Liver (tissue), 3 donors: Measurements from ENCODE around the gene HTR2A.

Source experiments
- ATF3 ChIP-seq: IDR thresholded peaks from 2 replicates; pipeline ENCODE4 v1.6.1; 2016; ENCODE audit warnings: antibody characterized with exemption
- CTCF ChIP-seq: fragments of 150-350 bp; IDR thresholded peaks from 2 replicates; pipeline ENCODE4 v1.5.1; 2017; ENCODE audit warnings: improper control_type of control experiment, low read depth, low read length; ENCODE audit not compliant: missing input control
- EGR1 ChIP-seq, 2 donors: IDR thresholded peaks; 2 replicates each; pipeline ENCODE4 v1.6.1; 2016 to 2018; ENCODE audit warnings: antibody characterized with exemption in 2 of 2, low read depth in 2 of 2
- JUND ChIP-seq, 2 donors: IDR thresholded peaks; 2 replicates each; pipeline ENCODE4 v1.6.1; 2016; ENCODE audit warnings: antibody characterized with exemption in 2 of 2
- MAX ChIP-seq: IDR thresholded peaks from 2 replicates; pipeline ENCODE4 v1.6.1; 2016; ENCODE audit warnings: antibody characterized with exemption
- RAD21 ChIP-seq, 2 donors: IDR thresholded peaks; 2 replicates each; pipeline ENCODE4 v1.6.1; 2016; ENCODE audit warnings: antibody characterized with exemption in 2 of 2, mild to moderate bottlenecking in 2 of 2
- REST ChIP-seq: IDR thresholded peaks from 2 replicates; pipeline ENCODE4 v1.6.1; 2016; ENCODE audit warnings: antibody characterized with exemption, mild to moderate bottlenecking
- RXRA ChIP-seq, 2 donors: IDR thresholded peaks; 2 replicates each; pipeline ENCODE4 v1.6.1; 2017 to 2018; ENCODE audit warnings: antibody characterized with exemption in 2 of 2, mild to moderate bottlenecking in 1 of 2
- SP1 ChIP-seq: IDR thresholded peaks from 2 replicates; pipeline ENCODE4 v1.6.1; 2018; ENCODE audit warnings: antibody characterized with exemption, mild to moderate bottlenecking
- TAF1 ChIP-seq: conservative IDR thresholded peaks from 2 replicates; pipeline ENCODE4 v1.6.1; 2016; ENCODE audit warnings: antibody characterized with exemption, mild to moderate bottlenecking
- YY1 ChIP-seq: IDR thresholded peaks from 2 replicates; pipeline ENCODE4 v1.6.1; 2016; ENCODE audit warnings: antibody characterized with exemption, mild to moderate bottlenecking
- ZBTB33 ChIP-seq: IDR thresholded peaks from 2 replicates; pipeline ENCODE4 v1.6.1; 2016; ENCODE audit warnings: antibody characterized with exemption
- donor health status: healthy.
- donor health status: healthy.

- no peak for TF ChIP-seq EGR1 (IDR thresholded peaks at IDR 0.05; ENCODE audit: low read depth in 2 of 2)
- TF ChIP-seq CTCF: no peak
- no peak for TF ChIP-seq JUND (IDR thresholded peaks at IDR 0.05)
- TF ChIP-seq ATF3: no peak
- TF ChIP-seq REST: no peak
- no peak for TF ChIP-seq RAD21 (IDR thresholded peaks at IDR 0.05)
- TF ChIP-seq RXRA (IDR thresholded peaks at IDR 0.05): no peak
- no peak for TF ChIP-seq TAF1
- no peak for TF ChIP-seq YY1
- no peak for TF ChIP-seq ZBTB33
- no peak for TF ChIP-seq SP1
- TF ChIP-seq MAX: no peak
Measured at GRCh38 chr13:46909042-46909441, 12.2 kb upstream of the HTR2A start.
